ENCODE measurements around the gene RLN1.

RLN1 gene

GRCh38 chr9:5288591-5288990 is 51.1 kb downstream of the RLN1 start:
- Histone ChIP-seq H3K27ac (ENCODE audit: insufficient read depth, low read length, poor library complexity, severe bottlenecking) (no peak overlapping the region), H3K4me3 (ENCODE audit: insufficient read depth, low read depth, low read length, poor library complexity, severe bottlenecking) (no peak overlapping the region), H3K9me3 (ENCODE audit: control insufficient read depth, low read length) (no peaks in the 10 kb centered on the region), H3K4me1 (ENCODE audit: control insufficient read depth, insufficient read depth, low read length, poor library complexity, severe bottlenecking) (no peaks in the 10 kb centered on the region), H3K36me3 (ENCODE audit: control insufficient read depth, insufficient read depth, low read length) (no peaks in the 10 kb centered on the region), H3K27me3 (replicated peaks; ENCODE audit: control insufficient read depth, insufficient read depth, low read length, poor library complexity, severe bottlenecking) (no peaks in the 10 kb centered on the region)
- no peak for DNase-seq

GRCh38 chr9:5286262-5286661 is 53.4 kb downstream of the RLN1 start:
- no peak for DNase-seq
- Histone ChIP-seq H3K4me1 (ENCODE audit: control insufficient read depth, insufficient read depth, low read length, poor library complexity, severe bottlenecking) (no peaks in the 10 kb centered on the region), H3K27ac (ENCODE audit: insufficient read depth, low read length, poor library complexity, severe bottlenecking) (no peak overlapping the region), H3K36me3 (ENCODE audit: control insufficient read depth, insufficient read depth, low read length) (no peaks in the 10 kb centered on the region), H3K9me3 (ENCODE audit: control insufficient read depth, low read length) (no peaks in the 10 kb centered on the region), H3K27me3 (replicated peaks; ENCODE audit: control insufficient read depth, insufficient read depth, low read length, poor library complexity, severe bottlenecking) (no peaks in the 10 kb centered on the region), H3K4me3 (ENCODE audit: insufficient read depth, low read depth, low read length, poor library complexity, severe bottlenecking) (no peak overlapping the region)
